K562 (cell line): ENCODE measurements around the gene TRAF3. TPM values are rescaled to one million over a fixed set of nuclear protein-coding genes. Genes with fewer than 3 reads are reported as not detected.

Source experiments
- ATAC-seq: fragments of 200-7000 bp; cut with Tn5 transposase; 3 replicates; pipeline ENCODE4 v1.9.1; 2020; ENCODE audit warnings: moderate library complexity
- BruUV-seq: library from RNA; stranded (reverse); fragments of 400-500 nt; replicated peaks from 2 replicates; lab custom pipeline; 2021; lab: Mats Ljungman, UMichigan
- CTCF ChIA-PET: fragments of 300-600 bp; formaldehyde crosslinking; extraction: SDS; loops from one replicate; lab custom pipeline; 2021; ENCODE audit warnings: low intra/inter-chr PET ratio; lab: Yijun Ruan, JAX
- POLR2A ChIA-PET: fragments of 300-600, 350-650 bp; sonication (Branson Sonifier 250); formaldehyde crosslinking; extraction: SDS; loops from one replicate; lab custom pipeline; 2021; ENCODE audit warnings: antibody characterized with exemption, inconsistent platforms; lab: Yijun Ruan, JAX
- DNase-seq, 4 experiments: peaks; one replicate each; pipeline versions ENCODE4 v3.0.0 to v3.0.0-alpha.2; 2011 to 2018; ENCODE audit warnings: low spot score in 3 of 4, mixed read lengths in 3 of 4; ENCODE audit errors: extremely low read depth in 1 of 4
- FAIRE-seq: peaks from 2 replicates; lab custom pipeline; 2011; peaks lifted over from hg19 to GRCh38; lab: Jason Lieb, UNC
- H2AFZ ChIP-seq: 2 replicates; pipeline ENCODE4 v1.6.0; 2011; ENCODE audit warnings: low read depth, low read length, control low read depth, inconsistent platforms
- H3K27ac ChIP-seq: fragments of 200-600 bp; 3 replicates; pipeline ENCODE4 v1.8.0; 2011; ENCODE audit warnings: low read depth, mild to moderate bottlenecking, control low read depth, inconsistent platforms, low read length, moderate library complexity, mixed read lengths; ENCODE audit errors: extremely low read depth
- H3K27me3 ChIP-seq, 2 experiments: fragments of 300-600 bp in 1 of 2; 2 replicates in 1 of 2; 3 replicates in 1 of 2; pipeline versions ENCODE4 v1.6.0 to v1.8.0; 2011; ENCODE audit warnings: inconsistent platforms in 2 of 2, low read length in 2 of 2, mild to moderate bottlenecking in 1 of 2, mixed read lengths in 1 of 2, moderate library complexity in 1 of 2; ENCODE audit not compliant: control insufficient read depth in 2 of 2, insufficient read depth in 2 of 2
- H3K36me3 ChIP-seq: fragments of 300-600 bp; 3 replicates; pipeline ENCODE4 v1.8.0; 2011; ENCODE audit warnings: mild to moderate bottlenecking, low read length, inconsistent platforms; ENCODE audit not compliant: control insufficient read depth, insufficient read depth
- H3K4me1 ChIP-seq, 2 experiments: fragments of 200-600 bp in 1 of 2; replicated peaks in 1 of 2; 2 replicates in 1 of 2; 3 replicates in 1 of 2; pipeline versions ENCODE4 v1.5.1 to v1.8.0; 2011; ENCODE audit warnings: inconsistent platforms in 2 of 2, low read length in 2 of 2, mild to moderate bottlenecking in 1 of 2, mixed read lengths in 1 of 2, moderate library complexity in 1 of 2; ENCODE audit not compliant: control insufficient read depth in 2 of 2, insufficient read depth in 2 of 2
- H3K4me2 ChIP-seq: 2 replicates; pipeline ENCODE4 v1.6.1; 2011; ENCODE audit warnings: low read length, control low read depth, inconsistent platforms, mixed read lengths; ENCODE audit not compliant: insufficient read depth
- H3K4me3 ChIP-seq: fragments of 200-600 bp; sonication (generic), shearing (Covaris generic); 2 replicates; pipeline ENCODE4 v1.5.1; 2016; ENCODE audit warnings: control low read depth, inconsistent platforms
- H3K79me2 ChIP-seq: fragments of 200-600 bp; 3 replicates; pipeline ENCODE4 v1.8.0; 2011; ENCODE audit warnings: low read length, inconsistent platforms; ENCODE audit not compliant: control insufficient read depth, insufficient read depth
- H3K9ac ChIP-seq, 2 experiments: 2 replicates each; pipeline versions ENCODE4 v1.6.0 to v1.6.1; 2011; ENCODE audit warnings: low read depth in 2 of 2, low read length in 2 of 2, control low read depth in 1 of 2, inconsistent platforms in 1 of 2, mild to moderate bottlenecking in 1 of 2, mixed read lengths in 1 of 2; ENCODE audit not compliant: insufficient read depth in 1 of 2
- H3K9me1 ChIP-seq: one replicate; pipeline ENCODE4 v1.6.0; 2011; ENCODE audit warnings: inconsistent platforms, mild to moderate bottlenecking, low read length, moderate library complexity; ENCODE audit not compliant: control insufficient read depth, insufficient read depth
- H3K9me3 ChIP-seq: replicated peaks from 2 replicates; pipeline ENCODE4 v1.5.1; 2011; ENCODE audit warnings: low read depth, low read length, inconsistent platforms; ENCODE audit not compliant: control insufficient read depth, insufficient read depth
- H4K20me1 ChIP-seq: replicated peaks from 2 replicates; pipeline ENCODE4 v1.6.1; 2011; ENCODE audit warnings: low read length, inconsistent platforms, mixed read lengths; ENCODE audit not compliant: control insufficient read depth, insufficient read depth
- CBX1 ChIP-seq: sonication (generic); IDR thresholded peaks from 2 replicates; pipeline ENCODE4 v1.6.1; 2016; ENCODE audit warnings: antibody characterized with exemption, low read depth, mild to moderate bottlenecking
- FOXK1 ChIP-seq: sonication (generic); formaldehyde crosslinking; IDR thresholded peaks from 2 replicates; pipeline ENCODE4 v1.8.0; 2022; ENCODE audit warnings: missing genetic modification reagents, mild to moderate bottlenecking, borderline replicate concordance
- GMEB1 ChIP-seq: fragments of 250-450 bp; sonication (Bioruptor Pico); IDR thresholded peaks from 2 replicates; pipeline ENCODE4 v1.4.0; 2020; ENCODE audit warnings: mild to moderate bottlenecking
- RNF2 ChIP-seq: sonication (generic); IDR thresholded peaks from 2 replicates; pipeline ENCODE4 v1.6.1; 2016
- THRAP3 ChIP-seq: fragments of 450-650 bp; IDR thresholded peaks from 2 replicates; pipeline ENCODE4 v1.6.1; 2016; ENCODE audit warnings: mild to moderate bottlenecking, inconsistent platforms, borderline replicate concordance
- WGBS: fragments of 100-300 bp; shearing (Covaris generic); methylation state at CpG from one replicate; pipeline ENCODE4 v1.1.6; 2016; ENCODE audit warnings: low coverage, mixed read lengths; ENCODE audit not compliant: insufficient coverage; ENCODE audit errors: missing lambda C conversion rate; 5-methylcytosine and 5-hydroxymethylcytosine counted together
- in situ Hi-C: fragments of 300-500 bp; cut with MboI; formaldehyde crosslinking; loops from 4 replicates; pipeline ENCODE4 v1.15.0; 2018; ENCODE audit warnings: inconsistent platforms, mixed read lengths
- intact Hi-C: fragments of 100-400 bp; cut with micrococcal nuclease; formaldehyde crosslinking; loops from 2 replicates; pipeline ENCODE4 v1.14.2; 2022
- polyA plus RNA-seq, 8 experiments: library from polyadenylated mRNA; depleted of rRNA in 4 of 8; stranded (reverse) in 5 of 8; unstranded in 3 of 8; fragments of >200 nt; fragmentation: Nextera tagmentation in 2 of 8; fragmentation: Illumina TruSeq in 1 of 8; extraction: Ambion mirVana in 2 of 8; extraction: Trizol in 1 of 8; gene quantifications; 2 replicates each; pipeline versions ENCODE4 v1.2.1 to v1.2.3, GENCODE V29; 2011 to 2014; ENCODE audit warnings: inconsistent platforms in 1 of 8, missing spikeins in 1 of 8
- total RNA-seq, 7 experiments: library from RNA; depleted of rRNA in 6 of 7; stranded (reverse); fragments of >200 nt in 6 of 7; fragmentation: Illumina TruSeq in 2 of 7; extraction: Trizol in 2 of 7; gene quantifications; 2 replicates each; pipeline versions ENCODE4 v1.2.1 to v1.2.3, GENCODE V29; 2011 to 2021; ENCODE audit warnings: low replicate concordance in 1 of 7

The TRAF3 gene
- total and polyA plus RNA-seq, 9 of the 15 experiments (the other 6 are each of a cell fraction or from before 2014, with no cell fraction given) = 0.52 to 21.3 (median 9.9) TPM

GRCh38 chr14:102957222-102957621 is 180.0 kb downstream of the TRAF3 start:
- WGBS = 83% methylated on average over 3 of the region's 10 CpGs
- POLR2A ChIA-PET = interaction anchor here (0.7 kb wide), 1 partner anchor 470 kb away, joined by 3 read pairs; no protein-coding TSS in a partner anchor
- TF ChIP-seq THRAP3 = no peak
- TF ChIP-seq GMEB1 = no peak
- TF ChIP-seq FOXK1 = no peak
- no peak for TF ChIP-seq CBX1
- no peak for TF ChIP-seq RNF2
- CTCF ChIA-PET = no interaction called here
- Histone ChIP-seq H3K4me3 (no peak overlapping the region), H3K4me2 (no peak overlapping the region), H4K20me1 (no peaks in the 10 kb centered on the region), H3K9me1 (no peaks in the 10 kb centered on the region), H3K79me2 (no peaks in the 10 kb centered on the region), H3K27ac (no peak overlapping the region), H3K4me1 (peaks cover 0 to 7% of the 10 kb centered on the region in 2 experiments; a peak in 2 of 5 replicates), H2AFZ (no peak overlapping the region), H3K9me3 (no peaks in the 10 kb centered on the region), H3K27me3 (no peaks in the 10 kb centered on the region), H3K36me3 (peaks cover 29% of the 10 kb centered on the region; the same call in 2 of the 3 replicates), H3K9ac (no peak overlapping the region)
- no peak for DNase-seq
- intact Hi-C loops (no loop called here), in situ Hi-C loops (no loop called here)
- no peak for ATAC-seq
- no TSS peak for BruUV-seq
- FAIRE-seq = no peak
